Fibroblast of villous mesenchyme (primary cell): ENCODE data around the gene TMEM168. TPM values are rescaled to one million over a fixed set of nuclear protein-coding genes. Genes with fewer than 3 reads are reported as not detected.
A peak's percentile ranks its signal among the peaks of the same experiment; 100 is the strongest.

Experiments
- DNase-seq: peaks from one replicate; pipeline ENCODE4 v3.0.0-alpha.2; 2010; ENCODE audit warnings: low read depth
- H3K4me3 ChIP-seq: 2 replicates; pipeline ENCODE4 v1.5.1; 2011; ENCODE audit warnings: low read depth, mild to moderate bottlenecking, low read length
- total RNA-seq: library from RNA; depleted of rRNA; stranded (reverse); fragments of >200 nt; gene quantifications from 2 replicates; pipeline ENCODE4 v1.2.3, GENCODE V29; 2012
- TF ChIP-seq, protein P1 (sequence below): IDR thresholded peaks from 2 replicates; pipeline ENCODE4 v1.5.1; 2012; ENCODE audit warnings: low read depth, mild to moderate bottlenecking, low read length; ENCODE audit not compliant: insufficient read depth

TMEM168 gene
- total RNA-seq, 1 donor: 21.2 TPM

- H3K4me3 ChIP-seq: no peak overlapping the region
- TF ChIP-seq, protein P1, sequence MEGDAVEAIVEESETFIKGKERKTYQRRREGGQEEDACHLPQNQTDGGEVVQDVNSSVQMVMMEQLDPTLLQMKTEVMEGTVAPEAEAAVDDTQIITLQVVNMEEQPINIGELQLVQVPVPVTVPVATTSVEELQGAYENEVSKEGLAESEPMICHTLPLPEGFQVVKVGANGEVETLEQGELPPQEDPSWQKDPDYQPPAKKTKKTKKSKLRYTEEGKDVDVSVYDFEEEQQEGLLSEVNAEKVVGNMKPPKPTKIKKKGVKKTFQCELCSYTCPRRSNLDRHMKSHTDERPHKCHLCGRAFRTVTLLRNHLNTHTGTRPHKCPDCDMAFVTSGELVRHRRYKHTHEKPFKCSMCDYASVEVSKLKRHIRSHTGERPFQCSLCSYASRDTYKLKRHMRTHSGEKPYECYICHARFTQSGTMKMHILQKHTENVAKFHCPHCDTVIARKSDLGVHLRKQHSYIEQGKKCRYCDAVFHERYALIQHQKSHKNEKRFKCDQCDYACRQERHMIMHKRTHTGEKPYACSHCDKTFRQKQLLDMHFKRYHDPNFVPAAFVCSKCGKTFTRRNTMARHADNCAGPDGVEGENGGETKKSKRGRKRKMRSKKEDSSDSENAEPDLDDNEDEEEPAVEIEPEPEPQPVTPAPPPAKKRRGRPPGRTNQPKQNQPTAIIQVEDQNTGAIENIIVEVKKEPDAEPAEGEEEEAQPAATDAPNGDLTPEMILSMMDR: no peak
- DNase-seq: peak; percentile 19
Observed at GRCh38 chr7:112763996-112764395, 26.2 kb downstream of the TMEM168 start.

DNA sequence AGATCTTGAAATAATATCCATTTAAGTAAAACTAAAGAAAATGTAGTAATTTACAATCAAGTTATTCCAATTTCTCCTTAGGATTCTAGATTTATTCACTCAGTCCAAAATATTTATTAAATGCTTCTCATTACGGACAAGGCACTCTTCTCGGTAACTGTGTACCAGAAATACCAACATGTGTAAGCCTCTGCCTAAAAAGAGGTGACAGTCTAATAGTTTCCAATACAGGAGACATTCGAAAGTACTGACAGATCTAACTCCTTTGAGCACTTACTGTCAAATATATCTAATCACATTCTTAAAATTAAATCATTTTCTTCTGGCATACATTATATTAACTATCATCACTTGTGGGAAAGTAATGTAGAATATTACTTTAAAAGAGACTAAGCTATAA, 26.9 kb downstream of the TMEM168 start:
- TF ChIP-seq, protein P1: no peak
- DNase-seq: no peak
- H3K4me3 ChIP-seq: no peak overlapping the region

GRCh38 chr7:112759905-112760304, 30.3 kb downstream of the TMEM168 start:
- peak; percentile 2 for DNase-seq
- TF ChIP-seq, protein P1: no peak
- H3K4me3 ChIP-seq: no peak overlapping the region

- no peak overlapping the region for H3K4me3 ChIP-seq
- TF ChIP-seq, protein P1: no peak
- DNase-seq: no peak
Observed at GRCh38 chr7:112757337-112757736, 32.9 kb downstream of the TMEM168 start.

- H3K4me3 ChIP-seq: no peak overlapping the region
- no peak for DNase-seq
- TF ChIP-seq, protein P1: no peak
Observed at GRCh38 chr7:112753298-112753697, 36.9 kb downstream of the TMEM168 start.

- H3K4me3 ChIP-seq: no peak overlapping the region
- DNase-seq: no peak
- TF ChIP-seq, protein P1: no peak
Observed at GRCh38 chr7:112752576-112752975, 37.6 kb downstream of the TMEM168 start.

DNA sequence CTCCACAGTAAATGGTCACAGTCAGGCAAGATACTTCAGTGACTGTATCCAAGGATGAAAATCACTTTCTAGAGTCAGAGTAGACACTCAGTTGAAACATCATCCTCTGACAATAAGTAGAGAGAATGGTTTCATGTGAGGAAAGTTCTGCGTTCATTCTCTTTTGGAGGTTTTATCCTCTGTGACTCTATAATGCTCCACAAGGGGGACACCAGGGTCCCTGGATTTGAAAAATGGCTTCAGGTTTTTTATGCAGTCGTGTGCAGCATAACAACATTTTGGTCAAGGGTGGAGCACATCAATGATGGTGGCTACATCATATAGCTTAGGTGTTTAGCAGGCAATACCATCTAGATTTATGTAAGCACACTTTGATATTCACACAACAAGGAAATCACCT, 40.4 kb downstream of the TMEM168 start:
- no peak for DNase-seq
- no peak overlapping the region for H3K4me3 ChIP-seq
- TF ChIP-seq, protein P1: peak; percentile 18
